Left kidney (tissue), 2 donors: ENCODE results near the gene ADPRS. TPM values are rescaled to one million over a fixed set of nuclear protein-coding genes. Genes with fewer than 3 reads are reported as not detected.

Source experiments
- DNase-seq: peaks from one replicate; pipeline ENCODE4 v3.0.0-alpha.2; 2013
- polyA plus RNA-seq: library from polyadenylated mRNA; unstranded; fragments of 120-200 nt; gene quantifications from one replicate; pipeline ENCODE4 v1.2.1, GENCODE V29; 2013; ENCODE audit not compliant: insufficient read length

Gene ADPRS
- polyA plus RNA-seq, 1 donor = 28.6 TPM

GRCh38 chr1:36107394-36107793 lies 18.7 kb downstream of the ADPRS start:
- DNase-seq = no peak

DNA sequence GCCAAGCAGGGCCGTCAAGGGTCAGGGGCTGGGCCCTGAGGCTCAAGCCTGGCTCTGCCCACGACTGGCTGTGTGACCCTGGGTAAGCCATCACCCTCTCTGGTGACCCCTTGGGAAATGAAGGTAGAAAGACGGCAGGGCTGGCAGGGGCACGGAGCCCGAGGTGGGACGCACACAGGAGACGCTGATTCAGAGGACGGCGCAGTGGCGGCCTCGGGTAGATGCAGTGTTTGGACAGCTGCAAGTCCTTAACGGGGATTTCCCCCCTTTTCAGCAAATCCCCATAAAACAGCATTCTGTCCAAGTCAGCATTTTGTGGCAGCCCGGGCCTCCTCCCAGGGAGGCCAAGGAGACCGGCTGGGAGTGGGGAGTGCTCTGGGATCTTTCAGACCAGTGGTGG lies 19.6 kb downstream of the ADPRS start:
- DNase-seq = no peak

DNA sequence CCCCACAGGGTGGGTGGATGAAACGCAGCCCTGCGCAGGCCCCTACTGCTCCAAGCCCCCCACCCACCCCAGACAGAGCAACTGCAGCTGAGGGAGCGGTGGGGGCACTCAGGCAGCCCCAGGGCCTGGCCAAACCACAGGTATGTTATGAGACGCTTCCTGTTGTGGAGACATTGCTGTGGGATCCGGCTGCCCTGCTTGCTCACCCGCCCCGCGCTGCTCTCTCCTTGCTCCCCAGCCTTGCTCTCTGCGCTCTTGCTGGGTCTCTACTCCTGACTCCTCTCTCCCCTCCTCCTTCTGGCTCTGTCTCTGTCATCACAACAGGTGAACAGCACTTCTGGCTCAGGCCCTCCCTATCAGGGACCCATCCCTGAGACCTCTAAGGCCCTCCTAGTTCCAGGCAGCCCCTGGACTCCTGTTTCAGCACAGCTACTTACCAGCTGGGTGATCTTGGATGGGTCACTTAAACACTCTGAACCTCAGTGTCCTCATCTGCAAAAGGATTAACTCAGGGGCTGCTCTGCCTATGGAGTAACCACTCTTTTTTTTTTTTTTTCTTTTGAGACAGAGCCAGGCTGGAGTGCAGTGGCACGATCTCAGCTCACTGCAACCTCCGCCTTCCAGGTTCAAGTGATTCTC lies 20.5 kb downstream of the ADPRS start:
- DNase-seq = no peak

DNA sequence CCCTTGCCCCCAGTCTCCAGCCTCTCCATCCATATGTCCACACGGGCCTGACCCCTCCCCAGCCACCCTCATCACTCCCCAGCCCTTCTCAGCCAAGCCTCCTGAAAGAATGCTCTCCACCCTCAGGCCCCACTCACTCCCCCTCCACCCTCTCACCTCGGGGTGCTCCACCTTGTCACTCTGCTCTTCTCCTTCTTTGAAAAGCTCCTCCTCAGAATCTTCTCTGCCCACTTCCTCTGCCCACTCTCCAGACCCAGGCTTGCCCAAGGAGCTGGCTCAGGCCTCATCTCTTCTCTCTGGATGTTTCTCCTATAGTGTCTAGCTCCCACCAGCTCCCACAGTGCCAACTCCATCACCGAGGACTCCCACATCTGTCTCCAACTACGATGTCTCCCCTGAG lies 22.5 kb downstream of the ADPRS start:
- no peak for DNase-seq

DNA sequence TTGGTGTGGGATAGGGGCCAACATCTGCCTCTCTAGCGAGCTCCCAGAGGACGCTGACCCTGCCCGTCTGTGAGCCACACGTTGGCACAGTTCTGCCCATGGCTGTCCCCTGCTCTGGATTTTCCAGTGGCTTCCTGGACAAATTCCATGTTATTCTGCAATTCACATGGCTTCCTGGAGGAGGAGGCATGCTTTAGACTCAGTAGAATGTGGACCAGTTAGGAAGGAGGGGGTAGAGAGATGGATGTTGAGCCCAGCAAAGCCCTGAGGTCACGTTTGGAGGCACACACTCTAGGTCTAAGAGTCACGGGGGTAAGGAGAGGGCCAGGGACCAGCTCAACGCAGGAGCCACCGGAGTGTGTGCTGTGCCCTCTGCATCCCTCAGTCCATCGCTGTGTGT lies 24.1 kb downstream of the ADPRS start:
- no peak for DNase-seq

- no peak for DNase-seq
These were observed 25.7 kb downstream of the ADPRS start for GRCh38 chr1:36114371-36114770.

DNA sequence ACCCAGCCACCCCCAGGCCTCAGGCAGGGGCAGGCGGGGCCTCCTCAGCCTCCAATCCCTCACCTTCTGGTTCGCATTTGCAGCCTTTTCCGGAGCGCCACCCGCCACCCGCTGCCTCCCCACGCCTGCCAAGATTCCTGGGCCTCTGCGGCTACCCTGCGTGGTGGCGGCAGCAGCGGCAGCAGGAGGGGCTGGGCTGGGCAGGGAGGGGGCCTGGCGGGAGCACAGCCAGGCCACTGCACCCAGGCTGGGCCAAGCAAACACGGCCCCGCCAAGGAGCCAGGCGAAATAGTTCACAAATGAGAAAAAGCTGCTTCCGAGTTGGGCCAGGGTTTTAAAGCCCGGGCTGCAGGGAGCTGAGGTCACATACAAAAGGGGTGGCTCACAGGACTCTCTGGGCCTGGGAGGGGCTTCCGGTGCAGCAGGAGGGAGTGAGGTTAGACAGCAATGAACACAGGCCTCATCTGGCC lies 26.5 kb downstream of the ADPRS start:
- no peak for DNase-seq

DNA sequence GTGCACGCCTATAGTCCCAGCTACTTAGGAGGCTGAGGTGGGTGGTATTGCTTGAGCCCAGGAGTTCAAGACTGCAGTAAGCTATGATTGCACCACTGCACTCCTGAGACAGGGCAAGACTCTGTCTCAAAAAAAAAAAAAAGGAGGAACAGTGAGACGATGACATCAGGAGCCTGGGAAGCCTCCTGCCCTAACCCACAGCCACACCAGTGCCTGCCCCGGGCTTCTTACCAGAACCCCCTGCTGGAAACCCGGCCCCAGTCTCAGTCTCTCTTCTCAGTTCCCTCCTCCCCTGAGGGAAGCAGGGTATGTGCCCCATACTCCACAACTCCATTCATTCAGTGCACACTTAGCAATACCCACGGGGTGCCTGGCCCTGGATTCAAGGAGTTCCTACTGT lies 27.2 kb downstream of the ADPRS start:
- DNase-seq = no peak

- DNase-seq = no peak
These were observed 28.2 kb downstream of the ADPRS start for GRCh38 chr1:36116901-36117300.

- DNase-seq = no peak
These were observed 29.9 kb downstream of the ADPRS start for GRCh38 chr1:36118447-36119204.

- no peak for DNase-seq
These were observed 30.8 kb downstream of the ADPRS start for GRCh38 chr1:36119456-36119855.

GRCh38 chr1:36122062-36123030 lies 33.7 kb downstream of the ADPRS start:
- DNase-seq = no peak

- no peak for DNase-seq
These were observed 34.7 kb downstream of the ADPRS start for GRCh38 chr1:36123356-36123755.

- no peak for DNase-seq
These were observed 35.9 kb downstream of the ADPRS start for GRCh38 chr1:36124404-36125128.

GRCh38 chr1:36125129-36125991 lies 36.7 kb downstream of the ADPRS start, which contains the start of gene COL8A2:
Gene COL8A2, minus strand, starts transcription at chr1:36125222. Its CDS starts 24,980 bp downstream, at chr1:36100242.
- no peak for DNase-seq

DNA sequence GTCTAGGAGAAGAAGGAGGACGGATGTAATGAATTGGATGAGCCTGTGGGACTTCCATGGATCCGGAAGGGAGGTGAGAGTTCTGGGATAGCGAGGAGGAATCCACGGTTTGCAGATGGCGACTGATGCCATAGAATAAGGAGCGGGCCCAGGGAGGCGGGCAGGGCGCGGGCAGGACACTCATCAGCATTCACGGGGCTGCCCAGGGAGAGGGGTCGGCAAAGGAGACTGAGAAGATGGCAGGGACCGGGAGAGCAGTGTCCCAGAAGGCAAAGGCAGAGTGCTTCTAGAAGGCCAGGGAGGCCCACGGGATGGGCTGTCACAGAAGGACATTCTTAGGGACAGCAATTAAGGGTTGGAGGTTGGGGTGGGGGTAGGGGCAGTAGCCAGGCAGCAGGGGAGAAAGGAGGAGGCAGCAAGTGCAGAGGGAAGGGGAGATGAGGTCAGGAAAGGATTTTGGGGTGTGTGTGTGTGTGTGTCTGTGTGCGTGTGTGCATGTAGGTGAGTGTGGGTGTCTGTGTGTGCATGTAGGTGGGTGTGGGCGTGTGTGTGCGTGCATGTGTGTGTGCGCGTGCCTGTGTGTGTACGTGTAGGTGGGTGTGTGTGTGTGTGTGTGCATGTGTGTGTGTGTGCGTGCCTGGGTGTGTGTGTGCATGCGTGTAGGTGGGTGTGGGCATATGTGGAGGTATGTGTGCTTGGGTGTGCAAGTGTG lies 37.5 kb downstream of the ADPRS start:
- DNase-seq = no peak

DNA sequence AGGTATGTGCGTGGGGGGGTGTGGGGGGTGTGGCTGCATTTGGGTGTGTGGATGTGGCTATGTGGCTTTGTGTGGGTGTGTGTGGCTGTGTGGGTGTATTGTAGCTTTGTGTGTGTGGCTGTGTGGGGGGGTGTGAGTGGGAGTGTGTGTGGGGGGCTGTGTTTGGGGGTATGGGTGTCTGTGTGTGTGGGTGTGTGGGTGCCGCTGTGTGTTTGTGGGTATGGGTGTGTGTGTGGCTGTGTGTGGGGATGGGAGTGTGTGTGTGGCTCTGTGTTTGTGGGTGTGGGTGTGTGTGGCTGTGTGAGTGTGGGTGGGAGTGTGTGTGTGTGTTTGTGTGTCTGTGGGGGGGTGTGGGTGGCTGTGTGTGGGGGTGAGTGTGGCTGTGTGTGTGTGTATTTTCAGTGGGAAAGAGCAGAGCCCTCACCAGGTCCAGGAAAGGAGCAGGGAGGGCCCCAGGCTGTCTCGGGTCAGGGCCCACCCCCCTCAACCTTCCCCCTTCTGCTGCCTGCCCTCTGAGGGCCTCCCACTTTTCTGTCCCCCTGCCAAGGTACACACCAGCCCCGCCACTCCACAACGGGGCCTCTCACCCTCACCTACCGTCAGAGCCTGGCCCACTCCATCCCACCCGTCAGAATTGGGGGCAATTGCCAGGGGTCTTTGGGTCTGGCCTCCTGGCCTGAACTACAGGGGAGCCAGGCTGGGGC lies 38.3 kb downstream of the ADPRS start:
- no peak for DNase-seq

GRCh38 chr1:36128126-36128904 lies 39.6 kb downstream of the ADPRS start:
- no peak for DNase-seq

DNA sequence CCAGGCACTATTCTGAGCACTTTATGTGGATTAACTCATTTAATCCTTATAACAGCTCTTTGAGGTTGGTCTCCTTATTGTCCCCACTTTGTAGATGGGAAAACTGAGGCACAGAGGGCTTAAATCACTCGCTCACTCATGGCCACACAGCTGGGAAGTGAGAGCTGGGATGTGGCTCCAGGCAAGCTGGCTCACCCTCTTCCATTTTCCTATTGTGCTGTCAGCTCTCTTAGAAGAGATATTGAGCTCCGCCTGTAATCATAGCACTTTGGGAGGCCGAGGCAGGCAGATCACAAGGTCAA lies 40.2 kb downstream of the ADPRS start:
- DNase-seq = no peak
